GM21529 (cell line): ENCODE measurements around the gene KCNJ9.
"Not testable (repeated sequence)": the region's sequence is repeated elsewhere in the genome, so short reads cannot be mapped to it uniquely, and the experiment has no call there.

Experiments used
- ATAC-seq: cut with Tn5 transposase; IDR thresholded peaks from one replicate; pipeline ENCODE4 v1.9.1; 2021; ENCODE audit not compliant: unreplicated experiment

The KCNJ9 gene

GRCh38 chr1:160101717-160102522 is 20.6 kb downstream of the KCNJ9 start:
- ATAC-seq = no peak

- ATAC-seq = no peak
These were observed 22.5 kb downstream of the KCNJ9 start for GRCh38 chr1:160103658-160104408.

GRCh38 chr1:160104486-160104885 is 23.1 kb downstream of the KCNJ9 start:
- ATAC-seq = no peak

- no peak for ATAC-seq
These were observed 23.8 kb downstream of the KCNJ9 start for GRCh38 chr1:160105155-160105554.

- ATAC-seq = no peak
These were observed 26.2 kb downstream of the KCNJ9 start for GRCh38 chr1:160107512-160107911.

- ATAC-seq = no peak
These were observed 27.7 kb downstream of the KCNJ9 start for GRCh38 chr1:160108888-160109662.

- ATAC-seq = no peak
These were observed 28.3 kb downstream of the KCNJ9 start for GRCh38 chr1:160109686-160110085.

- not testable (repeated sequence) for ATAC-seq
These were observed 30.1 kb downstream of the KCNJ9 start for GRCh38 chr1:160111462-160111861.

- no peak for ATAC-seq
These were observed 31.0 kb downstream of the KCNJ9 start for GRCh38 chr1:160112357-160112756.

- no peak for ATAC-seq
These were observed 32.1 kb downstream of the KCNJ9 start for GRCh38 chr1:160113407-160113806.

GRCh38 chr1:160114085-160114484 is 32.7 kb downstream of the KCNJ9 start:
- no peak for ATAC-seq

GRCh38 chr1:160115545-160116282 is 34.4 kb downstream of the KCNJ9 start, which contains the start of gene ATP1A2:
ATP1A2 (plus strand) TSS chr1:160115759; CDS start chr1:160115862, 103 bp downstream.
- no peak for ATAC-seq

- no peak for ATAC-seq
These were observed 35.2 kb downstream of the KCNJ9 start for GRCh38 chr1:160116283-160117147.

GRCh38 chr1:160117300-160117699 is 36.0 kb downstream of the KCNJ9 start:
- ATAC-seq = no peak

GRCh38 chr1:160117709-160118183 is 36.4 kb downstream of the KCNJ9 start:
- ATAC-seq = no peak

- no peak for ATAC-seq
These were observed 37.6 kb downstream of the KCNJ9 start for GRCh38 chr1:160118928-160119327.

GRCh38 chr1:160120797-160121196 is 39.5 kb downstream of the KCNJ9 start:
- ATAC-seq = no peak

- ATAC-seq = no peak
These were observed 40.0 kb downstream of the KCNJ9 start for GRCh38 chr1:160121388-160121787.

GRCh38 chr1:160122978-160123495 is 41.7 kb downstream of the KCNJ9 start:
- no peak for ATAC-seq
